GM21576 (cell line): Measurements from ENCODE around the gene S1PR4.
"Not testable (repeated sequence)": the region's sequence is repeated elsewhere in the genome, so short reads cannot be mapped to it uniquely, and the experiment has no call there.

Source experiments
- ATAC-seq: cut with Tn5 transposase; IDR thresholded peaks from one replicate; pipeline ENCODE4 v1.9.1; 2021; ENCODE audit warnings: mild to moderate bottlenecking, moderate library complexity; ENCODE audit not compliant: unreplicated experiment

S1PR4 gene

GRCh38 chr19:3176715-3177501 is 1.7 kb upstream of the S1PR4 start:
- no peak for ATAC-seq

GRCh38 chr19:3178973-3179738 is 587 bp downstream of the S1PR4 start:
- ATAC-seq, result no peak

GRCh38 chr19:3179739-3180293 is 1.2 kb downstream of the S1PR4 start:
- ATAC-seq, result no peak

- no peak for ATAC-seq
Observed at GRCh38 chr19:3183721-3184641, 5.4 kb downstream of the S1PR4 start.

- peak; percentile 30 for ATAC-seq
Observed at GRCh38 chr19:3184847-3185460, 6.4 kb downstream of the S1PR4 start.

GRCh38 chr19:3185461-3186159 is 7.0 kb downstream of the S1PR4 start, which contains the start of gene NCLN:
NCLN (plus strand) TSS chr19:3185930; CDS start chr19:3186031, 101 bp downstream.
- ATAC-seq, result peak; percentile 70

GRCh38 chr19:3186160-3186688 is 7.7 kb downstream of the S1PR4 start:
- peak; percentile 3 for ATAC-seq

GRCh38 chr19:3186891-3187661 is 8.5 kb downstream of the S1PR4 start:
- ATAC-seq, result no peak

GRCh38 chr19:3187662-3188511 is 9.3 kb downstream of the S1PR4 start:
- ATAC-seq, result no peak

GRCh38 chr19:3188627-3189596 is 10.3 kb downstream of the S1PR4 start:
- no peak for ATAC-seq

GRCh38 chr19:3189702-3190469 is 11.3 kb downstream of the S1PR4 start:
- ATAC-seq, result no peak

GRCh38 chr19:3190470-3190770 is 11.9 kb downstream of the S1PR4 start:
- ATAC-seq, result no peak

- no peak for ATAC-seq
Observed at GRCh38 chr19:3190921-3191805, 12.6 kb downstream of the S1PR4 start.

GRCh38 chr19:3191806-3192104 is 13.2 kb downstream of the S1PR4 start:
- not testable (repeated sequence) for ATAC-seq

- ATAC-seq, result no peak
Observed at GRCh38 chr19:3192228-3192635, 13.7 kb downstream of the S1PR4 start.
